H1 (cell line): ENCODE data around the gene MAB21L3. TPM values are rescaled to one million over a fixed set of nuclear protein-coding genes. Genes with fewer than 3 reads are reported as not detected.

ENCODE experiments used
- CHD1 ChIP-seq: IDR thresholded peaks from 2 replicates; pipeline ENCODE4 v1.6.1; 2012; ENCODE audit warnings: low read depth, low read length, improper control_type of control experiment
- CHD7 ChIP-seq: fragments of 300-600 bp; sonication (generic); IDR thresholded peaks from 2 replicates; pipeline ENCODE4 v1.7.1; 2012; ENCODE audit warnings: low read length, moderate library complexity, mild to moderate bottlenecking, inconsistent platforms; ENCODE audit not compliant: insufficient replicate concordance
- CTBP2 ChIP-seq: IDR thresholded peaks from 2 replicates; pipeline ENCODE4 v1.7.0; 2011; ENCODE audit warnings: borderline replicate concordance, mild to moderate bottlenecking, moderate library complexity, mixed read lengths, low read length; ENCODE audit not compliant: insufficient read depth, insufficient read length
- CTCF ChIP-seq, 3 experiments: IDR thresholded peaks; 1 replicate in 2 of 3; 2 replicates in 1 of 3; pipeline versions ENCODE4 v1.5.1 to v1.6.1; 2011; ENCODE audit warnings: low read length in 3 of 3, mild to moderate bottlenecking in 3 of 3, inconsistent platforms in 2 of 3, low read depth in 1 of 3, moderate library complexity in 1 of 3; ENCODE audit not compliant: insufficient read depth in 1 of 3; ENCODE audit errors: control extremely low read depth in 1 of 3
- TAF7 ChIP-seq: optimal IDR thresholded peaks from 2 replicates; pipeline ENCODE3; 2011; ENCODE audit warnings: low read depth, mild to moderate bottlenecking, inconsistent platforms, low read length, moderate library complexity, borderline replicate concordance
- polyA plus RNA-seq, 7 experiments: library from polyadenylated mRNA; depleted of rRNA in 3 of 7; stranded (reverse) in 5 of 7; unstranded in 2 of 7; fragments of >200 nt in 5 of 7; fragments of 200-250 nt in 2 of 7; gene quantifications; 1 replicate in 5 of 7; 2 replicates in 1 of 7; 4 replicates in 1 of 7; pipeline versions ENCODE4 v1.2.1 to v1.2.3, GENCODE V29; 2011 to 2013; ENCODE audit warnings: missing spikeins in 2 of 7, mixed read lengths in 2 of 7
- total RNA-seq: library from RNA; stranded (reverse); fragmentation: NEBNext Ultra II Directional; extraction: Animal tissue kit (Norgen Biotek cat#: 25700); gene quantifications from 2 replicates; pipeline ENCODE4 v1.2.1, GENCODE V29; 2021

MAB21L3 gene
- total and polyA plus RNA-seq, 2 of the 8 experiments (the other 6 are each of a cell fraction or from before 2014, with no cell fraction given), result not detected

- no peak for TF ChIP-seq CHD7
- no peak for TF ChIP-seq TAF7
- TF ChIP-seq CHD1, result no peak
- no peak for TF ChIP-seq CTBP2
- TF ChIP-seq CTCF (IDR thresholded peaks at IDR 0.05; ENCODE audit: control extremely low read depth in 1 of 3, insufficient read depth in 1 of 3, low read depth in 1 of 3, low read length in 3 of 3), result no peak
- TF ChIP-seq, all 59 proteins: peak for 0
Measured at GRCh38 chr1:116125758-116126157, 14.6 kb downstream of the MAB21L3 start (continued).
